ENCODE results near the gene GLB1L2.
"Not testable (repeated sequence)": the region's sequence is repeated elsewhere in the genome, so short reads cannot be mapped to it uniquely, and the experiment has no call there.

GLB1L2 gene

GRCh38 chr11:134331354-134332188 lies at the start of gene GLB1L2:
TSS of gene GLB1L2 (plus strand) at chr11:134331988. CDS start at chr11:134332062, 74 bp downstream.
- TF ChIP-seq EZH2phosphoT487 (IDR thresholded peaks at IDR 0.05; ENCODE audit: borderline replicate concordance) (no peak), CTCF (conservative IDR thresholded peaks at IDR 0.05; ENCODE audit: low read length) (no peak)
- H3K79me2 ChIP-seq (ENCODE audit: insufficient read depth, low read length), result no peaks in the 10 kb centered on the region
- H3K36me3 ChIP-seq (ENCODE audit: insufficient read depth, low read length), result no peaks in the 10 kb centered on the region
- H4K20me1 ChIP-seq (ENCODE audit: insufficient read depth, low read length, poor library complexity, severe bottlenecking), result no peaks in the 10 kb centered on the region
- H2AFZ ChIP-seq (ENCODE audit: low read length), result no peak within 1 kb of the TSS
- no peaks in the 10 kb centered on the region for H3F3A ChIP-seq (ENCODE audit: low read depth)
- H3K4me3 ChIP-seq (ENCODE audit: low read length, poor library complexity, severe bottlenecking), result no peak within 1 kb of the TSS
- H3K4me2 ChIP-seq (ENCODE audit: low read depth, low read length, poor library complexity, severe bottlenecking), result no peak within 1 kb of the TSS
- H3K27me3 ChIP-seq (ENCODE audit: insufficient read depth, low read length, poor library complexity, severe bottlenecking), result no peaks in the 10 kb centered on the region
- H3K9ac ChIP-seq (ENCODE audit: low read depth, low read length, poor library complexity, severe bottlenecking), result no peak within 1 kb of the TSS
- no peaks in the 10 kb centered on the region for H3K9me2 ChIP-seq (replicated peaks; ENCODE audit: low read depth, low read length)
- peaks cover 10% of the 10 kb centered on the region; the same call in 1 of the 2 replicates for H3K9me3 ChIP-seq (ENCODE audit: insufficient read depth, low read depth, low read length)
- no peaks in the 10 kb centered on the region for H3K4me1 ChIP-seq (ENCODE audit: insufficient read depth, low read length, poor library complexity, severe bottlenecking)

- H3K9me2 ChIP-seq (replicated peaks; ENCODE audit: low read depth, low read length), result no peaks in the 10 kb centered on the region
- no peak overlapping the region for H3K4me2 ChIP-seq (ENCODE audit: low read depth, low read length, poor library complexity, severe bottlenecking)
- H4K20me1 ChIP-seq (ENCODE audit: insufficient read depth, low read length, poor library complexity, severe bottlenecking), result no peaks in the 10 kb centered on the region
- no peaks in the 10 kb centered on the region for H3F3A ChIP-seq (ENCODE audit: low read depth)
- H3K4me1 ChIP-seq (ENCODE audit: insufficient read depth, low read length, poor library complexity, severe bottlenecking), result no peaks in the 10 kb centered on the region
- no peak overlapping the region for H2AFZ ChIP-seq (ENCODE audit: low read length)
- no peaks in the 10 kb centered on the region for H3K27me3 ChIP-seq (ENCODE audit: insufficient read depth, low read length, poor library complexity, severe bottlenecking)
- no peaks in the 10 kb centered on the region for H3K36me3 ChIP-seq (ENCODE audit: insufficient read depth, low read length)
- H3K79me2 ChIP-seq (ENCODE audit: insufficient read depth, low read length), result no peaks in the 10 kb centered on the region
- TF ChIP-seq EZH2phosphoT487 (IDR thresholded peaks at IDR 0.05; ENCODE audit: borderline replicate concordance), result no peak
- no peak for TF ChIP-seq CTCF (conservative IDR thresholded peaks at IDR 0.05; ENCODE audit: low read length)
- H3K9ac ChIP-seq (ENCODE audit: low read depth, low read length, poor library complexity, severe bottlenecking), result no peak overlapping the region
- no peaks in the 10 kb centered on the region for H3K9me3 ChIP-seq (ENCODE audit: insufficient read depth, low read depth, low read length)
- H3K4me3 ChIP-seq (ENCODE audit: low read length, poor library complexity, severe bottlenecking), result no peak overlapping the region
Measured at GRCh38 chr11:134282121-134283045, 49.4 kb upstream of the GLB1L2 start.

DNA sequence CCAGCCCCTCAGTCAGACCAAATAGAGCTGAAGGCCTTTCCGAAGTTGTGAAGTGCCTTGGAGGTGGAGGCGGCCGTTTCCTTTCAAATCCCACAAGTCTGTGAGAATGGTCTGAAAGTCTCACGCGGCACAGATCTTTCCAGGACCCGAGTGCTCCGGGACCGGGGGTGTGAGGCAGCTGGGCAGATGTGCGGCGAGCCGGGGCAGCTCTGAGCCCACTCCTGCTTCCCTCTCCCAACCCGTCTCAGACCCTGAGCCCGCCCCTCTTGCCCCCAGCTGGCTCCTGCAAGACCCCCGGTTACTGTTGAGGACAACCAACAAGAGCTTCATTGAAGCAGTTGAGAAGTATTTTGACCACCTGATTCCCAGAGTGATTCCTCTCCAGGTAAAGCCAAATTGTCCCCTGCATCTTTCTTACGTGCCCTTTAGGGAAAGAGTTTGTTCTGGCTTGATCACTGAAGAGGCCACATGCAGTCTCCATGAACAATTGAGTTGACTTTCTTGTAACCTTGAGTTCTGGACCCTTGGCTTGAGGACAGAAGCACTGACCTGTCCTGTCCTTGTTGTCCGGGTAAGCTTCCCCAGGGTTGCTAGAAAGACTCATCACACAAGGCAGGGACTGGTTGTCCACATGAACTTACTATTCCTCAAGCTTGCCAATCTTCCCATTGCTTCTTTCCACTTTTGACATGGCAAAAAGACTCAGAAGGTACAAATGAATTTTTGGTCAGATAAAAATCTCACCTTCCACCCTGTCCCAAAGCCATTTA lies 48.1 kb upstream of the GLB1L2 start:
- Histone ChIP-seq H4K20me1 (ENCODE audit: insufficient read depth, low read length, poor library complexity, severe bottlenecking) (no peaks in the 10 kb centered on the region), H3K4me3 (ENCODE audit: low read length, poor library complexity, severe bottlenecking) (no peak overlapping the region), H3K36me3 (ENCODE audit: insufficient read depth, low read length) (no peaks in the 10 kb centered on the region), H3F3A (ENCODE audit: low read depth) (no peaks in the 10 kb centered on the region), H3K79me2 (ENCODE audit: insufficient read depth, low read length) (no peaks in the 10 kb centered on the region), H3K9me2 (replicated peaks; ENCODE audit: low read depth, low read length) (no peaks in the 10 kb centered on the region), H3K9me3 (ENCODE audit: insufficient read depth, low read depth, low read length) (no peaks in the 10 kb centered on the region), H3K4me1 (ENCODE audit: insufficient read depth, low read length, poor library complexity, severe bottlenecking) (no peaks in the 10 kb centered on the region), H3K27me3 (ENCODE audit: insufficient read depth, low read length, poor library complexity, severe bottlenecking) (no peaks in the 10 kb centered on the region), H2AFZ (ENCODE audit: low read length) (no peak overlapping the region), H3K9ac (ENCODE audit: low read depth, low read length, poor library complexity, severe bottlenecking) (no peak overlapping the region), H3K4me2 (ENCODE audit: low read depth, low read length, poor library complexity, severe bottlenecking) (no peak overlapping the region)
- TF ChIP-seq CTCF (conservative IDR thresholded peaks at IDR 0.05; ENCODE audit: low read length), result no peak
- TF ChIP-seq EZH2phosphoT487 (IDR thresholded peaks at IDR 0.05; ENCODE audit: borderline replicate concordance), result no peak

GRCh38 chr11:134284349-134284748 lies 47.4 kb upstream of the GLB1L2 start:
- not testable (repeated sequence) for H3K79me2 ChIP-seq (ENCODE audit: insufficient read depth, low read length); H3K9me3 ChIP-seq (ENCODE audit: insufficient read depth, low read depth, low read length); H3F3A ChIP-seq (ENCODE audit: low read depth); H3K9ac ChIP-seq (ENCODE audit: low read depth, low read length, poor library complexity, severe bottlenecking); H3K27me3 ChIP-seq (ENCODE audit: insufficient read depth, low read length, poor library complexity, severe bottlenecking); H3K36me3 ChIP-seq (ENCODE audit: insufficient read depth, low read length); H3K9me2 ChIP-seq (replicated peaks; ENCODE audit: low read depth, low read length); H3K4me3 ChIP-seq (ENCODE audit: low read length, poor library complexity, severe bottlenecking); H4K20me1 ChIP-seq (ENCODE audit: insufficient read depth, low read length, poor library complexity, severe bottlenecking); H3K4me2 ChIP-seq (ENCODE audit: low read depth, low read length, poor library complexity, severe bottlenecking); H3K4me1 ChIP-seq (ENCODE audit: insufficient read depth, low read length, poor library complexity, severe bottlenecking); H2AFZ ChIP-seq (ENCODE audit: low read length)
